Mucosa of rectum (tissue), 2 donors: ENCODE measurements around the gene SNX33.
"Not testable (repeated sequence)": the region's sequence is repeated elsewhere in the genome, so short reads cannot be mapped to it uniquely, and the experiment has no call there.

Experiments
- H3K27ac ChIP-seq, 2 donors: one replicate each; pipeline ENCODE4 v1.7.0; 2013; ENCODE audit warnings: inconsistent platforms in 2 of 2, low read depth in 2 of 2, low read length in 2 of 2
- H3K27me3 ChIP-seq, 2 donors: one replicate each; pipeline ENCODE4 v1.7.0; 2013; ENCODE audit warnings: low read length in 2 of 2; ENCODE audit not compliant: control insufficient read depth in 2 of 2, insufficient read depth in 2 of 2
- H3K36me3 ChIP-seq, 2 donors: one replicate each; pipeline ENCODE4 v1.7.0; 2013; ENCODE audit warnings: low read length in 2 of 2; ENCODE audit not compliant: control insufficient read depth in 2 of 2, insufficient read depth in 2 of 2
- H3K4me1 ChIP-seq, 2 donors: one replicate each; pipeline ENCODE4 v1.7.0; 2013; ENCODE audit warnings: low read length in 2 of 2, mild to moderate bottlenecking in 1 of 2; ENCODE audit not compliant: control insufficient read depth in 2 of 2, insufficient read depth in 2 of 2
- H3K4me3 ChIP-seq, 2 donors: one replicate each; pipeline ENCODE4 v1.7.0; 2013; ENCODE audit warnings: low read length in 2 of 2
- H3K9ac ChIP-seq, 2 donors: one replicate each; pipeline ENCODE4 v1.7.0; 2013; ENCODE audit warnings: low read length in 2 of 2, low read depth in 1 of 2, mild to moderate bottlenecking in 1 of 2
- H3K9me3 ChIP-seq, 2 donors: one replicate each; pipeline ENCODE4 v1.7.0; 2013; ENCODE audit warnings: low read length in 2 of 2; ENCODE audit not compliant: control insufficient read depth in 2 of 2
- donor health status: healthy.
- donor health status: Normal muscosa, but diverticular disease.

Gene SNX33

GRCh38 chr15:75699961-75700874, 52.5 kb downstream of the SNX33 start:
- not testable (repeated sequence) for H3K4me1 ChIP-seq, H3K27me3 ChIP-seq, H3K36me3 ChIP-seq, H3K9me3 ChIP-seq, H3K4me3 ChIP-seq, H3K9ac ChIP-seq
- H3K27ac ChIP-seq = peak overlapping the region; percentile 47 to 56

- H3K36me3 ChIP-seq, H3K9ac ChIP-seq, H3K27me3 ChIP-seq, H3K4me3 ChIP-seq, H3K9me3 ChIP-seq, H3K4me1 ChIP-seq: not testable (repeated sequence)
- H3K27ac ChIP-seq = peak overlapping the region; percentile 42 to 56
Measured at GRCh38 chr15:75701071-75702003, 53.6 kb downstream of the SNX33 start.

DNA sequence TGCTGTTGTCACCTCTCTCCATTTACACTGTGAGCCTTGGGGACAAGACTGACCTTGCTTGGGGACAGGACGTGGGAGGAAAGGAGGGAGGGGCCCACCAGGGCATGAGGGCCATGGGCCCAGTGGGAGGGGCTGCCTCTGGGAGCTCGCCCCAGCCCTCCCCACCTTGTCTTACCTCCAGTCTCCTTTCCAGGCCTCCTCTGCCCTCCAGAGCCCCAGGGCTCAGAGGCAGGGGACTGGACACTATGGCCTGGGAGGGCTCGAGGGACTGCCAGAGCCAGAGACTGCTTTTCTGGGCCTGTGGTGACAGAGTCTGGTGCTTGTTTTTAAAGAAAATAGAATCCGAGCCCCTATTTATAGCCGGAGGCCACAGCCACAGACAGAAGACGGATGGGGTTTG, 54.7 kb downstream of the SNX33 start:
- Histone ChIP-seq H3K4me1 (peaks cover 6 to 9% of the 10 kb centered on the region in 2 donors), H3K27ac (peak overlapping the region in 1 of 2 donors; percentile 16), H3K36me3 (no peaks in the 10 kb centered on the region), H3K9me3 (no peaks in the 10 kb centered on the region), H3K27me3 (no peaks in the 10 kb centered on the region), H3K4me3 (no peak overlapping the region), H3K9ac (no peak overlapping the region)

DNA sequence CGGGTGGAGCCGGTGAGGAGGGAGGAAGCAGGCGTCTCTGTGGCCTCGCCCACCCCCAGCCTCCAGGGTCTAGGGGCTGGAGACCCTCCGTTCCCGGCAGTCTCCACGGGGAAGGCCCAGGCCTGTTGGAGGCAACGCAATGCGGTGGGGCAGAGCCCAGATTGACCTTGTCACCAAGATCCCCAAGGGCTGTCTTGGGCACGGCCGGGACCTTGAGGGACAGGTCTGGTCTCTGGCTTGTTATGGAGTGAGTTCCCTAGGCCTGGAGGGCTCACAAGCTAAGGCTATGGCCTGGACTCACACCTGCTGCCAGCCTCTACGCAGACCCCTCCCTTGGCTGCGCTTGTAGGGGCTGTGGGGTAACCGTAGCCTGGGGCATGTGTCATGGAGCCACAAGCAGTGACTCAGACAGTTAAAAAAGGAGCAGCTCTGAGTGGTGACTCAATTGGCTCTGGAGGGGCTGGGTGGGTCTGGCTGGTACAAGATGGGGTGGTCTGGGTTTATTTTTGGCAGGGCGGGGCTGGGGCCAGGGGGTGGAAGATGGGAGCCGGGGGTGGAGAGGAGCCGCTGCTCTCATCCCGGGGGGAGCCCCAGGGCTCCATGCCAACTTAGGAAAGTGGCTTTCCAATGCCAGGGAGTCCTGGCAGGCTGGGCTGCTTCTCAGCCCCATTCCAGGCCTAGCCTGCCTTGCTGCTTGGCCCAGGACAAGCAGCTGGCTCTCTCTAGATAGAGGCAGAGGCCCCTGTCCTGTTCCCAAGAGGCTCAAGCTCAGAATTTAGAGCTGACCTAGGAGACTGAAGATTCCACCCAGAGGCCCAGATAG, 55.9 kb downstream of the SNX33 start:
- H3K9ac ChIP-seq, H3K4me3 ChIP-seq, H3K4me1 ChIP-seq, H3K9me3 ChIP-seq, H3K36me3 ChIP-seq, H3K27me3 ChIP-seq: not testable (repeated sequence)
- H3K27ac ChIP-seq = peak overlapping the region; percentile 13 to 16

DNA sequence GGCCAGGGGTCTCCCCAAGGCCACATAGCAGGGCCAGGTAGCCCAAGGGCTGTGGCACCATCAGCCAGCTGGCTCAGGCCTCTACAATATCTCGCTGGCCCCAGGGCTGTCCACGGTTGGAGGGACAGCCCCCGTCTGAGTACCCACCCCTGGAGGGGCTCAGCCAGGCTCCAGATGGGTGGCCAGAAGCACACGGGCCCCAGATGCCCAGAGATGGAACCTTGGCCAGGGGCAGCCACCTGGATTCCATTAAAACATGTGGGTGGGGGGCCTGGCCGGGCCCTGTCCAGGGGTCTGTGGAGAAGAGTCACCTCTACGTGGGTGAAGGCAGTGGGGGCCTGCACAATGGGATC, 56.5 kb downstream of the SNX33 start:
- H3K27ac ChIP-seq = peak overlapping the region; percentile 13 to 16
- H3K9ac ChIP-seq = no peak overlapping the region
- H3K4me3 ChIP-seq = no peak overlapping the region
- H3K4me1 ChIP-seq = peaks cover 7% of the 10 kb centered on the region in 2 donors
- no peaks in the 10 kb centered on the region for H3K36me3 ChIP-seq
- no peaks in the 10 kb centered on the region for H3K27me3 ChIP-seq
- no peaks in the 10 kb centered on the region for H3K9me3 ChIP-seq

DNA sequence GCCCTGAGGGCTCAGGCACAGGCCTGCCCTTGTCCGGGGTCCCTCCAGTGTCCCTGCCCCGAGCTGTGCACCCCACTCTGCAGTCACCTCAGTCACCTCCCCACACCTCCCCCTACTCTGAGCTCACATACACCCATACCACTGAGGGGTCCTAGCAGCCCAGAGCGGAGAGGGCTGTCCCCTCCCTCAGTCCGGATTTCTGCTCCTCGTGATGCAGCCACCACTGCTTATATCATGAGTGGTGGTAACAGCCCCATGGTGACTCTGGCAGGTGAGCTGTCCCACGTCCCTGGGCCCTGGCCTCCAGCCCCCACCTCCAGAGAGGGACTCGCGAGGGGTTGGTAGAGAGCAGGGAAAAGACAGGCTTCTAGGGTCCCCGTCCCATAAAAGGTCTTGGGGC, 56.9 kb downstream of the SNX33 start:
- Histone ChIP-seq H3K9ac (no peak overlapping the region), H3K9me3 (no peaks in the 10 kb centered on the region), H3K36me3 (no peaks in the 10 kb centered on the region), H3K27ac (peak overlapping the region; percentile 15 to 16), H3K4me3 (no peak overlapping the region), H3K27me3 (no peaks in the 10 kb centered on the region), H3K4me1 (peaks cover 7 to 8% of the 10 kb centered on the region in 2 donors)

DNA sequence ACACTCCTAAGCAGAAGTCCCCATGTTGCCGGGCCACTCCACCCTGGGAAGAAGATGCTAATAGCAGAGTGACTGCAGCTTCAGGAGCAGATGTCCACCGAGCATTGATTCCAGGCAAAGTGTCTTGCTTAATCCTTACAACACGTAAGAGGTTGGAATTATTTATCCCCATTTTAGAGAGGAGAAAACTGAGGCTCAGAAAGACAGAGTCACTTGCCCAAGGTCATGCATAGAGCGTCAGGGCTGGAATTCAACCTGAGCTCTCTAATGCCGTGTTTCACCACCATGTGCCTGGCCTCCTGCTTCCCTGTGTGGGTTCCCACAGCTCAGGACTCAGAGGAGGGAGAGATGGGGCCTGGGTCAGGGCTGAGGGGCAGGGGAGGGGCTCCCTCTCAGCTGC, 57.7 kb downstream of the SNX33 start:
- not testable (repeated sequence) for H3K27ac ChIP-seq, H3K4me1 ChIP-seq, H3K36me3 ChIP-seq, H3K9ac ChIP-seq, H3K4me3 ChIP-seq, H3K27me3 ChIP-seq, H3K9me3 ChIP-seq

DNA sequence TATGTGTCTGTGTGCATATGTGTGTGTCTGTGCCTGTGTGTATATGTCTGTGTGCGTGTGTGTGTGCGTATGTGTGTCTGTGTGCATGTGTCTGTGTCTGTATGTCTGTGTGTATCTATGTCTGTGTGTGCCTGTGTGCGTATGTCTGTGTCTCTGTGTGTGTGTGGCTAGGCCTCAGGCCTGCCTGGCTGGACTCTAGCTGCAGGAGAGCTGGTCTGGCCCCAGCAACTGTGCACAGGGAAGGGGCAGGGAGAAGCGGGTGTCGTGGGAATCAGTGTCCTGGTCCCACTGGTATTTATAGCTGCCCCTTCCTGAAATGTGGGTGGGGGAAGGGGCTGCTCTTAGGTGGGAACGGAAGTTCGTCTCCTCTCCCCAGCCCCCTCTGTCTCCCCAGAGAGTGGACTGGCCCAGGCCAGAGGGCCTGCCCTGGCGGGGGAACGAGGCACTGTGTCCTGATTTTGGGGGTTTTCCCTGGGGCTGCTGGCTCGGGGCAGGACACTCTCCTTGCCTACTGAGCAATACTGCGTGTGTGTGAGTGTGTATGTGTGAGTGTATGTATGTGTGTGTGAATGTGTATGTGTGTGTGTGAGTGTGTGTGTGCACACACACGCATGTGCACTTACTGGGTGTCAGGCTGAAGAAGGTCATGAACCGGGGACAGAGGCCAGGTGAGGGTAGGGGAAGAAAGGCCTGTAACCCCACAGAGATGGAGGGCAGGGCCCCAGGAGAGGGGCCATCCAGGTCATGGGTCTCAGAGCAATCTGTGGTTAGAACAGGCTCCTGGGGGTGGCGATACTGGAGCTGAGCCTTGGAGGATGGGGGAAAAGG, 58.4 kb downstream of the SNX33 start:
- H3K36me3 ChIP-seq = no peaks in the 10 kb centered on the region
- H3K9ac ChIP-seq = no peak overlapping the region
- H3K4me1 ChIP-seq = peaks cover under 1 to 4% of the 10 kb centered on the region in 2 donors
- H3K9me3 ChIP-seq = no peaks in the 10 kb centered on the region
- H3K27ac ChIP-seq = no peak overlapping the region
- H3K27me3 ChIP-seq = no peaks in the 10 kb centered on the region
- H3K4me3 ChIP-seq = no peak overlapping the region

DNA sequence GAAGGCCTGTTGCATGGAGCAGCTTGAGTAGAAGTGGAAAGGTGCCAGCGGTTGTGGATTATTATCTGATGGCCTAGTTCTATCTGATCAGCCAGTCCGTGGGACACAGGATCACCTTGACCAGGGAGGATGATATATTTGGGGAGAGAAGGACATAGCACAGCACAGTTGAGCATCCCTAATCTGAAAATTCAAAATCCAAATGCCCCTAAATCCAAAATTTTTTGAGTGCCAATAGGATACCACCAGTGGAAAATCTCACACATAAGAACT, 58.9 kb downstream of the SNX33 start:
- no peak overlapping the region for H3K27ac ChIP-seq
- H3K4me3 ChIP-seq = no peak overlapping the region
- no peaks in the 10 kb centered on the region for H3K9me3 ChIP-seq
- H3K4me1 ChIP-seq = peaks cover 0 to 4% of the 10 kb centered on the region in 2 donors
- no peaks in the 10 kb centered on the region for H3K36me3 ChIP-seq
- no peak overlapping the region for H3K9ac ChIP-seq
- H3K27me3 ChIP-seq = no peaks in the 10 kb centered on the region
